T47D (cell line): ENCODE data around the gene PPP1R12A.

Source experiments
- DNase-seq, 2 experiments: peaks; one replicate each; pipeline versions ENCODE4 v3.0.0 to v3.0.0-alpha.2; 2011 to 2012; ENCODE audit warnings: low read depth in 1 of 2, low spot score in 1 of 2
- JUND ChIP-seq: IDR thresholded peaks from 2 replicates; pipeline ENCODE4 v1.6.1; 2012; ENCODE audit warnings: low read depth
- in situ Hi-C: cut with HindIII; loops from 2 replicates; pipeline ENCODE4 v1.10.0; 2016; ENCODE audit warnings: low sequenced_read_pairs, low pct_unique_long_range_greater_than_20kb

The PPP1R12A gene

GRCh38 chr12:79761341-79761740, 173.6 kb downstream of the PPP1R12A start:
- in situ Hi-C loops: no loop called here
- DNase-seq: no peak
- TF ChIP-seq JUND: no peak

- no peak for TF ChIP-seq JUND
- in situ Hi-C loops: no loop called here
- no peak for DNase-seq
Observed at GRCh38 chr12:79747274-79747673, 187.6 kb downstream of the PPP1R12A start.

- TF ChIP-seq JUND: no peak
- in situ Hi-C loops: no loop called here
- DNase-seq: peak; percentile 47 to 88
Observed at GRCh38 chr12:79737875-79738718, 196.8 kb downstream of the PPP1R12A start.

GRCh38 chr12:79732638-79733037, 202.3 kb downstream of the PPP1R12A start:
- no peak for TF ChIP-seq JUND

GRCh38 chr12:79725987-79726386, 208.9 kb downstream of the PPP1R12A start:
- in situ Hi-C loops: no loop called here
- DNase-seq: peak in 1 of 2 experiments; percentile 16

More at GRCh38 chr12:79732638-79733037, 202.3 kb downstream of the PPP1R12A start:
- in situ Hi-C loops: no loop called here
- no peak for DNase-seq

More at GRCh38 chr12:79725987-79726386, 208.9 kb downstream of the PPP1R12A start:
- no peak for TF ChIP-seq JUND
